Coronary artery (tissue), 2 donors: ENCODE results near the gene SNX5.
A peak's percentile ranks its signal among the peaks of the same experiment; 100 is the strongest.

ENCODE experiments used
- DNase-seq: peaks from one replicate; pipeline ENCODE4 v3.0.0-alpha.2; 2017; ENCODE audit warnings: low spot score
- H3K27ac ChIP-seq, 2 donors: fragments of 200-600 bp; sonication (generic); one replicate each; pipeline ENCODE4 v1.5.1; 2016 to 2019
- H3K4me3 ChIP-seq: fragments of 200-600 bp; sonication (generic); 2 replicates; pipeline ENCODE4 v1.5.1; 2016; ENCODE audit warnings: mild to moderate bottlenecking, moderate library complexity
- TF ChIP-seq, protein P1 (sequence below): fragments of 200-600 bp; sonication (generic); IDR thresholded peaks from one replicate; pipeline ENCODE4 v1.5.1; 2019; ENCODE audit warnings: antibody characterized with exemption

The SNX5 gene

DNA sequence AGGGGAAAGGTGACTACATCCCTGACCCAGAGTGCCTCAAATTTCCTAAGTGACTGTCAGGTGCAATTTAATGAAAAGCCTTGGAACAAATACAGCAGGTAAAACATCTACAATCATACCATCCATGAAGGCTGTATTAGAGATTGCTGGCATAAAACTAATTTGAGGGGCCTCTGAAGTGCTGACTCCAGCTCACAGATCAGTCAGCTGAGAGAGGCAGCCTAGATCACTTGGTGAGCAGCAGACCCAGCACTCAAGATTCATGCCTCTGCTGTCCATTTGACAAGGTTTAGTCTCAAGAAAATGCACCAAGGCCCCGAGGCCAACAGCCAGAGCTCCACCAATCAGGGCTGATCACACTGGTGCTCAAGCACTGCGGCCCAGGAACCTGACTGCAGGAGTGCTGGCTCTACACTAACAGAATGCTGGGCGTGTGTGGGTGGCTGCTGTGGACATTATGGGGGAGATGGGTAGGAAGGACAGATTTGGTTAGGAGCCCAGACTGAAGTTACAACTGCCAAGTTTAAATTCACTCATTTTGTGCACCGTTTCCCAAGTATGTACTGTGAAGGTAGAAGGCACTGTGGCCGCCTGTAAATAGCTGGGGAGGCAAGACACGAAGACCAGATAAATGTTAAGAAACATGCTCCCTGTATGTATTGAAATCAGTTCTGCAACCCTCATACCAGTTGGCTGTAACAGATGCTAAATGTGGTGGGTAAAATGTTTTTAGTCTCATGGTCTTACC, 28.2 kb downstream of the SNX5 start:
- DNase-seq: no peak
- TF ChIP-seq, protein P1, sequence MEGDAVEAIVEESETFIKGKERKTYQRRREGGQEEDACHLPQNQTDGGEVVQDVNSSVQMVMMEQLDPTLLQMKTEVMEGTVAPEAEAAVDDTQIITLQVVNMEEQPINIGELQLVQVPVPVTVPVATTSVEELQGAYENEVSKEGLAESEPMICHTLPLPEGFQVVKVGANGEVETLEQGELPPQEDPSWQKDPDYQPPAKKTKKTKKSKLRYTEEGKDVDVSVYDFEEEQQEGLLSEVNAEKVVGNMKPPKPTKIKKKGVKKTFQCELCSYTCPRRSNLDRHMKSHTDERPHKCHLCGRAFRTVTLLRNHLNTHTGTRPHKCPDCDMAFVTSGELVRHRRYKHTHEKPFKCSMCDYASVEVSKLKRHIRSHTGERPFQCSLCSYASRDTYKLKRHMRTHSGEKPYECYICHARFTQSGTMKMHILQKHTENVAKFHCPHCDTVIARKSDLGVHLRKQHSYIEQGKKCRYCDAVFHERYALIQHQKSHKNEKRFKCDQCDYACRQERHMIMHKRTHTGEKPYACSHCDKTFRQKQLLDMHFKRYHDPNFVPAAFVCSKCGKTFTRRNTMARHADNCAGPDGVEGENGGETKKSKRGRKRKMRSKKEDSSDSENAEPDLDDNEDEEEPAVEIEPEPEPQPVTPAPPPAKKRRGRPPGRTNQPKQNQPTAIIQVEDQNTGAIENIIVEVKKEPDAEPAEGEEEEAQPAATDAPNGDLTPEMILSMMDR: no peak
- Histone ChIP-seq H3K4me3 (no peak overlapping the region), H3K27ac (no peak overlapping the region)

DNA sequence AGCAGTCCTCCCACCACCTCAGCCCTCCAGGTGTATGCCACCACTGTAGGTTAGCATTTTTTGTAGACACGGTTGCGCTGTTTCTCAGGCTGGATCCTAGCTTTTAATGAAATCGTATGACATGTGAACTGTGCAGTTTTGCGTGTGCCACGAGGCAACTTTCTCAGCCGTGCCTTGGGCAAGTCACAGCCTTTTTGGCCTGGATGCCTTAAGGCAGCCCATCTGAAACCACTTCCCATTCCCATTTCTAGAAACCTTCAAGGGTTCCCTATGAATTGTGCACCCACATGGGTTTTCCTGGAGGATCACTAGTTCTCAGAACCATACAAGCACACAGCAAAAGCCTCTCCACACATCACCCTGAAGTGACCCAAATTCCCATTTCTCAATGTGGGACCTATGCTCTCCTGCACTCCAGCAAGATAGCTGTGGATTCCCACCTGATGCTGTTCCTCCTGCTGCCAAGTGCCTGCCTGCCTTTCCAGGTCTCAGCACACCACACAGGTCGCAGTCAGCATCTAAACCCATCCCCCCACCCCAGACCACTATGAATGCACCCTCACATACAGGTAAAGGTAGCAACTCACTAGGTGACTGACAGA, 28.9 kb downstream of the SNX5 start:
- no peak overlapping the region for H3K27ac ChIP-seq
- DNase-seq: no peak
- no peak overlapping the region for H3K4me3 ChIP-seq
- TF ChIP-seq, protein P1: no peak

DNA sequence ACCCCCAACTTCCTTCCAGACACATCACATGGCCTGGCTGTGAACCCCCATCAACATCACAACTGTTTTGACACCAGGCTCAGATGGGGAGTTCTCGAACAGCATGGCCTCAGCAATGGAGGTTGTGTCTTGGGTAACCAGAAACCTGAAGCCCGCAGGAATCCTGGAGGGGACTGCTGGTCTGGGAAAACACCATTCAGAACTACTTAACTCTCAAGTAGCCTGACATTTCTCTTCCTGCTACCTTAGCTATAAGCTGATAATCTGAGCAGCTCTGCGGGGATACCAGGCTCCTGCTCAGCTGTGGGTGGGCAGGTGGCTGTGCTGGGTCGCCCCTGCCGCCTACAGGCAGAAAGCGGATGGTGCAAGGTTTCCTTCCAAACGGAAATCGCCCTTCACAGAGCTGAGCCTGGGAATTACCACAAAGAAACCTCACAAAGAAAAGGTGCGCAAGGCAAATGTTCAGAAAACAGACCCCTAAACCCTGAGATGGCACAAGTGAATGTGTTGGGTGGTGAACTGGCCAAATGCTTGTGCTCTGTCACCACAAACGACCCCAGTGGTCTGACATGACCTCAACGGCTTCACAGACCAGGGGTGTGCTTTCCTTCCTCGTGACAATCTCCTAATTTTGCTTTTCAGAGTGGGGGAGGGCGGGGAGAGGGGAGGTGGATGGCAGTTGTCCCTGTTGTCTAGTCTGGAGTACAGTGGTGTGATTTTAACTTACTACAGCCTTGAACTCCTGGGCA, 29.5 kb downstream of the SNX5 start:
- DNase-seq: no peak

DNA sequence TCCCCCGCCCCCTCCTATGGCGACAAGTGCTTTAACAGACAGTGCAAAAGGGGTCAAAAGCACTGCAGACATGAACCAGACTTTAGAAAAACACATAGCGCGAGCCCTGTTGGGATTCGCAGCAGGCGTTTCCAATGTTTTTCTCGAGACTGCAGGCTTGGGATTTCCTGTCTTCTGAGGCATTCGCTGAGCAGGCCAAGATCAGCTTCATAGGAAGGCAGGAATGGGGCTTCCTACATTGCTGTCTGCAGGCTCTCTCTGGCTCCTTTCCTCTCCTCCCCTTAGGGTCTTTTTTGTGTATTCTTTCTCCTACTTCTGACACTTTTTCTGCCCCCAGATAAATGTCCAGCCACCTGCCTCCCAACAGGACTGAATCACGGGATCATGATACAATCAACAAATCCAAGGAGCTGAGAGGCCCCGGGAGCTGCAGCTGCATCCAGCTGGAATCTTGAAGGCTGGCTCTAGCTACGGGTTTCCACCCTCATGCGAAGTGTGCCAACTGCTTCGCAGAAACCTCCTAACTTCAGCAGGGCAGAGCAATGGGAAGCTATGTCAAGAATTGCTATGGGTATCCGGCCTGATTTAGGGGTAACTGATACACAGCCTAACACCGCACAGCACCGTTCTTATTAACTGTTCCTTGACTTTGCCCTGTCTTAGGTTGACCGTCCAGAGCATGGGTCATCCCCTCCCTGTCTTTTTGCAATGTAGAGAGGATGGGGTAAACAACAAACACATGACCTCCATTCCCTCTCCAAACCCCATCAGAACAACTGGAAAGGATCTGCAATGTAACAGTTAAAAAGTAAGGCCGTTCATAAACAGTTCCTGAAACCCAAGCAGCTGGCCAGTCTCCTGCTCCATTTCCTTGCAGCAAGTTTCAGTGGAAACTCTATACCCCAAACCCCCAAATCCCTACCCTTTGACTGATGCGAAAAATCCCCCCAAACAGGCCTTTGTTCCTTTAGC, 31.5 kb downstream of the SNX5 start:
- Histone ChIP-seq H3K27ac (peak overlapping the region; percentile 0 to 86), H3K4me3 (peak overlapping the region; percentile 59)
- TF ChIP-seq, protein P1: no peak
- no peak for DNase-seq

More for the DNA sequence above, 29.5 kb downstream of the SNX5 start:
- peak overlapping the region; percentile 33 to 38 for H3K27ac ChIP-seq
- TF ChIP-seq, protein P1: peak; percentile 79
- H3K4me3 ChIP-seq: no peak overlapping the region

DNA sequence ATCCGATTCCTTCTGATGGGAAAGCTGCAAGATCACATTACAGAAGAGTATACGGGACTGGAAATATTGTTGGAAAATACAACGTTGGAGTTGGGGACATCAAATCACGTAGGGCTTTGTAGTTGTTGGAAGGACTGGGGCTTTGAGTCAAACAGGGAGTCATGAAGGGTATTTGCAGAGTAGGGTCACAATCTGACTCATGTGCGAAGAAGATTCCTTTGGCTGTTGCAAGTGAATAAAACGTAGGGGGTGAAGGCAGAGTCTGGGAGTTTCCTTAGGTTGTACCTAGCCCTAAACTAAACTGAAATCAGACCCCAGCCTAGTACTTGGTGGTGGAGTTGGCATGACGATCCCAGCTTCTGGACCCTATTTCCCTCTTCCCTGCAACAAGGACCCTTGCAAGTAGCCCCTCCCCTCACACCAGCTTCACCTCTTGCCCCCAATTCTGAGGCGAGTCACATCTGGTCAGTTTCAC, 32.3 kb downstream of the SNX5 start:
- peak overlapping the region; percentile 0 to 86 for H3K27ac ChIP-seq

DNA sequence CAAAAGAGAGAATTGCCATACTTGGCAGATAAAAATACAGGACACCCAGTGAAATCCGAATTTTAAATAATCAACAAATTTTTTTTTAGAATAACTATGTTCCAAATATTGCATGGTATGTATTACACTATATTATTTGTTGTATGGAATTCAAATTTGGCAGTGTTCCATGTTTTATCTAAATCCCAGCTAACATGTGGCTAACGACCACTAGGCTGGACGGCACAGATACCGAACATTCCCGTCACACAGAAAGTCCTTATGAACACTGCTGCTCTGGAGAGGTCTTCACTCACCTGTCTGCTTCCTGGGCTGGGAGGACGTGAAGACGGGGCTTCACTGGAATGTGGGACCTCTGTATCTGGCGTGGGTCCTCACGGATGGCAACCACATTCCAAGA, 32.8 kb downstream of the SNX5 start:
- Histone ChIP-seq H3K27ac (peak overlapping the region in 1 of 2 donors; percentile 86), H3K4me3 (no peak overlapping the region)
- TF ChIP-seq, protein P1: no peak
- no peak for DNase-seq

More for the DNA sequence above, 32.3 kb downstream of the SNX5 start:
- H3K4me3 ChIP-seq: peak overlapping the region; percentile 59
- no peak for DNase-seq
- TF ChIP-seq, protein P1: no peak
